Measurements from ENCODE around the gene CATSPER4. TPM values are rescaled to one million over a fixed set of nuclear protein-coding genes. Genes with fewer than 3 reads are reported as not detected.

CATSPER4 gene
- under 1 TPM in 1 of 4 donors, not detected in 3; 0.12 TPM for polyA plus RNA-seq (ENCODE audit: insufficient read length in 4 of 4)

- no peak for DNase-seq (ENCODE audit: low read depth in 4 of 4, low spot score in 3 of 4)
Measured at GRCh38 chr1:26190373-26190987, at the start of gene CATSPER4. TSS of gene CATSPER4 (plus strand) at chr1:26190602. CDS start at chr1:26190628, 26 bp downstream.

- no peak for DNase-seq (ENCODE audit: low read depth in 4 of 4, low spot score in 3 of 4)
Measured at GRCh38 chr1:26142159-26142558, 48.2 kb upstream of the CATSPER4 start.

GRCh38 chr1:26145041-26145959 is 45.1 kb upstream of the CATSPER4 start:
- no peak for DNase-seq (ENCODE audit: low read depth in 4 of 4, low spot score in 3 of 4)

GRCh38 chr1:26145960-26146294 is 44.5 kb upstream of the CATSPER4 start:
- DNase-seq (ENCODE audit: low read depth in 4 of 4, low spot score in 3 of 4), result no peak

GRCh38 chr1:26148887-26149286 is 41.5 kb upstream of the CATSPER4 start:
- no peak for DNase-seq (ENCODE audit: low read depth in 4 of 4, low spot score in 3 of 4)

- DNase-seq (ENCODE audit: low read depth in 4 of 4, low spot score in 3 of 4), result no peak
Measured at GRCh38 chr1:26153966-26154532, 36.4 kb upstream of the CATSPER4 start.

GRCh38 chr1:26154750-26155149 is 35.7 kb upstream of the CATSPER4 start:
- DNase-seq (ENCODE audit: low read depth in 4 of 4, low spot score in 3 of 4), result no peak

- DNase-seq (ENCODE audit: low read depth in 4 of 4, low spot score in 3 of 4), result no peak
Measured at GRCh38 chr1:26155370-26156284, 34.8 kb upstream of the CATSPER4 start.

- no peak for DNase-seq (ENCODE audit: low read depth in 4 of 4, low spot score in 3 of 4)
Measured at GRCh38 chr1:26156285-26157038, 33.9 kb upstream of the CATSPER4 start.

GRCh38 chr1:26158271-26158907 is 32.0 kb upstream of the CATSPER4 start:
- DNase-seq (ENCODE audit: low read depth in 4 of 4, low spot score in 3 of 4), result no peak

- DNase-seq (ENCODE audit: low read depth in 4 of 4, low spot score in 3 of 4), result no peak
Measured at GRCh38 chr1:26158908-26159742, 31.3 kb upstream of the CATSPER4 start, which contains the start of gene FAM110D. TSS of gene FAM110D (plus strand) at chr1:26159079. CDS start at chr1:26161292, 2,213 bp downstream.

- DNase-seq (ENCODE audit: low read depth in 4 of 4, low spot score in 3 of 4), result no peak
Measured at GRCh38 chr1:26159743-26160039, 30.7 kb upstream of the CATSPER4 start.

GRCh38 chr1:26160527-26161414 is 29.6 kb upstream of the CATSPER4 start:
- DNase-seq (ENCODE audit: low read depth in 4 of 4, low spot score in 3 of 4), result no peak

- no peak for DNase-seq (ENCODE audit: low read depth in 4 of 4, low spot score in 3 of 4)
Measured at GRCh38 chr1:26161415-26162219, 28.8 kb upstream of the CATSPER4 start.

GRCh38 chr1:26162220-26162709 is 28.1 kb upstream of the CATSPER4 start:
- no peak for DNase-seq (ENCODE audit: low read depth in 4 of 4, low spot score in 3 of 4)

- DNase-seq (ENCODE audit: low read depth in 4 of 4, low spot score in 3 of 4), result no peak
Measured at GRCh38 chr1:26163684-26164035, 26.7 kb upstream of the CATSPER4 start.
